Kidney glomerular epithelial cell (primary cell): Measurements from ENCODE around the gene PIGR.

Source experiments
- DNase-seq: peaks from one replicate; lab custom pipeline; 2025; lab: John Stamatoyannopoulos, UW

The PIGR gene

DNA sequence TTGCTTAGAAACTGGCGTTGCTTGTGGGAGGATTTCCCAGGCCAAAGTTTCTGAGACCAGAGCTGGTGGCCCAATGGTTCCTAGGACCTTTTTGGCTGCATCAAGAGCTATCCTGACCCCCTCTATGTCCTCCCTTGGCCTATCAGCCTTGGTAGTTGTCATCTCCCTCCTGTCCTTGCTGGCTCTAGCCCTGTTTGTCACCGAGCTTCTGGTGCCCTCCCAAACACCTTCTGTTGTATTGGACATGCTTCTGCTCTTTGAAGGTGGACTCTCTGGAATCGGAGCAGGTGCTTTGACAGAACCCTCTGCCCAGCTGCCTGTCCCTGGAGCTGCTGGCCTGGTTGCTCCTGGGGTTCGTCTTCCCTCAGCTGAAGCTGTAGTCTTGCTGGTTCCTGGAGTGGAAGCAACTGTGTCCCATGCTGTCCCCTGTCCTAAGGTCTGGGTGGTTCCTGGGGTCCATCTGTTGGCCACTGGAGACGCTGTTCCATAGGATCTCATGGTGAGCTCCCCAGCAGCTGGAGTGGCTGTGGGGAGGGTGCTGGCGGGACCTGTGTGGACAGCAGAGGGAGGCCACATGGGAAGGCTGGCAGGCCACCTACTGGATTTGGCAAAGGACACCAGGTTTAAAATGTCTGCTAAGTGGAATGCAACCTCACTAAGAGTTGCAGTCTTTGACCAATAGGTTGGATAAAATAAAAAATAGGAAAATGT is 14.6 kb upstream of the PIGR start:
- no peak for DNase-seq

DNA sequence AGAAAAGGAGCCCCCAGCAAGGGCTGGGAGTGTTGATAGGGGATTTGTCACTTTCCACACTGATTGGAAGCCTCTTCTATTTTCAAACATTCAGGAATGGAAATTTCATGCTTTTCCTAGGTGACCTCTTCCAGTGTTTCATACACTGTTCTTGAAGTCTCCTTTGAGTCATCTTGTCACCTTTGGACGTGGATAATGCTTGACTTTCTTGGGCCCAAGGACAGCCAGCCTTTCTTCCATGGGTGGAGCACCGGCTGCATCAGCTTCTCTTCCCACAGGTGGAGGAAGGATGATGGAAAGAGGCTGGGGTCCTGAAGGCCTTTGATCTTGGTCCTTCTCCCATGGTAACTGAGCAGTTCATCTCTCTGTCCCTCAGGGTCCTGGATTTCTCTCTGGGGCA is 11.9 kb upstream of the PIGR start:
- no peak for DNase-seq

DNA sequence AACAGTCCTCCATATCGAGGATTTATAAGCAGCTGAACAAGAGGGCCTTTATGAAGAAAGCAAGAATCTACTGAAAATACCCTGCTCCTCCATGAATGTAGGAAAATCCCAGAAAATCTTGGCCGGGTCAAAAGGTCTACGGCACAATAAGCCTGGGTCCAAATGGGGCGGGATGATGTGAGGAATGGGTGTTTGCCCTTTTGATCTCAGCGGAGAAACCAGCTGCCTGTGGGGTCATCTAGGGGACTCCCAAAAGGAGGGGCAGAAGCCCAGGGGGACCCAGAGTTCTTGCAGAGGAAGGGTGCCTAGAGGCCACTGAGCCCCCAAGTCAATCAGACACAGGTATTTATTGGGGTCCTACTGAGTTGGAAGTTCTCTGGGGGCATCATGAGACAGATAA is 11.4 kb upstream of the PIGR start:
- no peak for DNase-seq

DNA sequence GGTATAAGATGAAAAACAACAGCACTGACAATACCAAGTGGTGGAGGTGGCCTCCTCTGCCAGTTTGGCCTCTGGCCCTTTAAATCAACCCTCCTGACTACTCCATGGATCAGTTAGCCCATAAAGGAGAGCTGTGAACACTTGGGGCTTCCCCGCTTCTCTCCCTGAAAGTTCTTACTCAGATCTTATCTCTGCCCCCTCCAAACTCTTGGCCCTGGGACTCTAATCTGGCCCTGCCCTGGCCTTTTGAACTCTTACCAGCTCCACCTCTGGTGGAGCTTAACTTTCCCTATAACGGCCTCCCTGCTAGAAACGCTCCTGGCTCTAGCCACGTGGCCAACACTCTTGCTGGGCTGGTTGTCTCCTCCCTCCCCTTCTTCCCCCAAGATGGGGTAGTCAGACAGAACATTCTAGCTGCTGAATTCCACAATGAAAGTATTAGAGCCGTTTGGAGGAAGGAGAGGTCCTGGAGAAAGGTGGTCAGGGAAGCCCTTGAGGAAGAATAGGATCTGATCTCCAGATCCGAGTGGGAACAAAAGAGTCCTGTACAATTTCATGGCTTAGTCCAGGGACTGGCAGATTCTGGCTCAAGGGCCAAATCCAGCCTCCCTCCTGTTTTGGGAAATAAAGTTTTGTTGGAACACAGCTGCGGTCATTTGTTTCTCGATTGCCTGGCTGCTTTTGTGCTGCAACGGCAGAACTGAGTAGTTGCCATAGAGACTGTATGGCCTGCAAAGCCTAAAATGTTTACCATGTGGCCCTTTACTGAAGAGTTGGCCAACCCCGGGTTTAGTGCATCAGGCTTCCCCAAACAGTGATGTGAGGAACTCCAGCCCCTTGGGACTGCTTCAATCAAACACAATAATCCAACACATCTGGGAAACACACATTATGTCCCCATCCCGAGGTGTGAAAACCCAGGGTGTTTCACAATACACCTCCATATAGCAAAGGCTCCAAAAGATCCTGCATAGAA is 9.5 kb upstream of the PIGR start:
- DNase-seq, result no peak

DNA sequence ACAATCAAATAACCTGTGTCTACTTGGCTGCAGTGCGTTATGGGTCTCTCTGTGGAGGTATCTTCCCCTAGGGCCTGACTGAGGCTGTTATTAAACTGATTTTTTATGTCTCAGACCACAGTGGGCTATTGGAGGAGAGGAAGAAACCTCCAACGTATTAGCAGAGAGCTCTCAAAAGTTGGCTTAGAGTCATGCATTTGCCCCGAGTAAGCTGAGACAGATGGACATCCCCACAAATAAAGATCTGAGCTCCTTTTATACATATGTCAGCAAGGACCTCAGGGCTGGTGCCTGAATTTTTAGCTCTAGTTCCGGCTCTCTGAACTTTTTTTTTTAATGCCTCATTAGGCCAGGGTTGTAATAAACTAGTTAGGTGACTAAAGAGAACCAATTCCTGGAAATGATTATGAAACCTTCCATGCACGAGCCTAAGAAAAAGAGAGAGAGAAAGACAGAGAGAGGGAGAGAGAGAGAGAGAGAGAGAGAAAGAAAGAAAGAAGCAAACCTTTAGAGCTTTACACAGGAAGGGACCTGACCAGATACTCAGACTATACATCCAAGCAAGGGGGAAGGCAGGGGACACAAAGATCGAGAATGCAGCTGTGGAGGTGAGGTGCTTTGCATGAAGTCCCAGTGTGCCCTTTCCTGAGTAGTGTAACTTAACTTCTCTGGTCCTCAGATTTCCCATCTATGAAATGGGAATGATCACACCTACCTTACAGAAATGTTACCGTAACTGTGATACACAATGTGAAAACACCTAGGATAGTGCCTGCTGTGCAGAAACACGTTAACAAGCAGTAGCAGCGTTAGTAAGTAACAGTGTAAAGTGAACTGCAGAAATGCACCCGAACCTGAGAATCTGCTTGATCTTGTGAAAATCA is 8.4 kb upstream of the PIGR start:
- DNase-seq, result peak; percentile 23

DNA sequence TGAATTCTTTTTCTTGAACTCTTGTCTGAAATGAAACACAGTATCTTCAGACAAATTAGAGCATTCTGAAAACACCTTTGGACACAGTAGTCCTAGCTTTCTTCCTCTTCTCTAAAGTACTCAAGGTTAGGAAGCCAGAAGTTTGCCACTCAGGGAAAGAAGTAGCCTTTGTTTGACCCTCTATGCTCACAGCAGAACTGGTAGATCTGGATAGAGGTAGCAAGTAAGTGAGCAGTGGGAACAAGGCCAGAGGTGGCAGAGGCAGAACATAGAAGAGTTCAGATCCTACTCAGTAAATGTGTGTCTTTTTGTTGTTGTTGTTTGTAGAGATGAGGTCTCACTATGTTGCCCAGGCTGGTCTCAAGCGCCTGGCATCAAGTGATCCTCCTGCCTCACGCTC is 7.4 kb upstream of the PIGR start:
- DNase-seq, result no peak

DNA sequence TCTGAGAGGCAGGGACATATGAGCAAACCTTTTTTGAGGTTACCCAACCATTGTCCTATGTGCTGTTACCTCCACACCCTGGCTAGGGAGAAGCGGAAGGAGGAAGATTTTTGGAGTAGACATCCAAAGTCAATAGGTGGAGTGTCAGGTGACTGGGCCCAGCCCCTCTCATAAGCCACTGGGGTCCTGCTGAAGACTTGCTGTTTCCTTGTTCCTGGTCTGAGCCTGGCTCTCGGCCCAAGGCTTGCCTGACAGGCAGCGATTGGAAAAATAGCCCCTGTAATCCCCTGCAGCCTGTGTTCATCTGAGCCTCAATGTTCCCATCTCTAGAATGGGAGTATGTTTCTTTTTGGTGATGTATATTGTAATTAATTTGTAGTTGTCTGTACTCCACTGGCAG is 6.9 kb upstream of the PIGR start:
- no peak for DNase-seq

DNA sequence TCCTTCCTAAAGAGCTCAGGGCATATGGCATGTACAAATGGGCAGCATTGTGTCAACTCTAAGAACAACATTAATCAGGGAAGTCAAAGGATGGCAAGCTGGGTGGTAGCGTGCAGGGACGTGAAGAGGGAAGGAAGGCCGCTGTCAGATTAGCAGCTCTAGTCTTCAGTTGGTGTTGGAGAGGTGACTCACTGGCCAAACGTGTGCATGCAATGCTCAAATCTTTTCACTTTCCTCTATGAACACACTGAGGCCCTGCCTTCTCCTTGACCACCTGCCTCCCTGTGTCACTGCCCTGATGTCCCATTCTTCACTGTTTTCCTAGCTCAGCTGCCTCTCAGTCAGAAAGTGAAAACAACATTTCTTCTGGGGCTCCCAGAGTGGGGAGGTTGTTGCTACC is 5.9 kb upstream of the PIGR start:
- DNase-seq, result peak; percentile 65

DNA sequence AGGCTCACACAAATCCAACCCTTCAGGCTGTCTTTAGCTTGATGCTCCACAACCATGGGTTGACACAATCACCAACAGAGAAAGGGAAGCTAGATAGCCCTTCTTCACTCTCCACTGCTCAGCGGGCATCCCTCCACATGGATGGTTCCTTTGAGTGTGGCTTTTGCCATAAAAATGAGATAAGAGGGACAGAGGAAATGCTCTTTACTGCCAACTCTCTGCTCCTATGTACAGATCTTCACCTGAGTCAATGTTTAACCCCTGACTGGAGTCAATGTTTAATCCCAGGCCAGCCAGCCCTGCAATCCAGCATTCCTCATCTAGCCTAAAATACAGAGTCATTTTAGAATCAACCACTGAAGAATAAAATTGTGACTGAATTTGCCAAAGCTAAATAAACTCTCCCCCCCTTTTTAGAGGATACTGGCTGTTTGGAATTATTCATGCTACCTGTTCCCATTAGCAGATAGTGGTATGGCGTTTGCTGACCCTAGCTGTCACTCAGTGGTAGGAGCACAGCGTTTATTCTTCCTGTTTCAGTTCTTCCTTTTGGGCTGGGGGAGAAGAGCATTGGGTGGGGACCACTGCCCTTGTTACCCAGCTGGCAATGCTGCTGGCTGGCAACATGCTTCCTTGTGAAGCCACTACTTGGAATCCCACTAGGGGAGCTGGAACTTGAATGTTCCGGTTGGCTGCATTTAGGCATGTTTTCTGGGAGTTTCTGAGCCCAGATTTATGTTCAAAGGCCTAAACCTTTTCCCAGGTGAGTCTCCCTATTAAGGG is 5.2 kb upstream of the PIGR start:
- peak; percentile 95 for DNase-seq

DNA sequence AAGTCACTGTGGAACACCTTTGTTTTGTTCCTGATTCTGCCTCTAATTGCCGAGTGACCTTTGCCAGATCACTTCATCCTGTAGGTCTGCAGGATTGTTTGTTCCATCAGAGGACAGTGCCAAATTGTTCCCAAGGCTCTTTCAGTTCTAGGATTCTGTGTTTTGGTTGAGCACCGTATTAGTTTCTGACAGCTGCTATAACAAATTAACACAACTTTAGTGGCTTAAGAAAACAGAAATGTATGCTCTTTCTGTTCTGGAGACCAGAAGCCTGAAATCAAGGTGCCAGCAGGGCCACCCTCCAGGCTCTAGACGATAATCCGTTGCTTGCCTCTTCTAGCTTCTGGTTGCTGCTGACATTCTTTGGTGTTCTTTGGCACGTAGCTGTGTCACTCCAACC is 3.4 kb upstream of the PIGR start:
- no peak for DNase-seq

DNA sequence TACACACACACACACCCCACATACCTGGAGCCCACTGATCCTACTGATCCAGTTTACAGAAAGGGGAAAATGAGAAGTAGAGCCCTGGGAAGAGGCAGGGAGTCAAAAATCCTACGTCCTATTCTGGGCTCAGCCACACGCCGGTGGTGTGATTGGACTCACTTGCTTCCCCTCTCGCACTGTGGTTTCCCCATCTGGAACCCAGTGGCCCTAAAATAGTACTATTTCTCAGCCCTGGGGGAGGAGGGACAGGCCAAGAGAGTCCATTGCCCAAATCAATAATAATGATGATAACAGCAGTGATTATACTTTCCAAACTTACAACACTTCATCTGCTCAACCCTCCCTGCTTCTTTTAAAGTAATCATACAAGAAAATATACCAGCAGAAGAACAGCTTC is 2.9 kb upstream of the PIGR start:
- no peak for DNase-seq

DNA sequence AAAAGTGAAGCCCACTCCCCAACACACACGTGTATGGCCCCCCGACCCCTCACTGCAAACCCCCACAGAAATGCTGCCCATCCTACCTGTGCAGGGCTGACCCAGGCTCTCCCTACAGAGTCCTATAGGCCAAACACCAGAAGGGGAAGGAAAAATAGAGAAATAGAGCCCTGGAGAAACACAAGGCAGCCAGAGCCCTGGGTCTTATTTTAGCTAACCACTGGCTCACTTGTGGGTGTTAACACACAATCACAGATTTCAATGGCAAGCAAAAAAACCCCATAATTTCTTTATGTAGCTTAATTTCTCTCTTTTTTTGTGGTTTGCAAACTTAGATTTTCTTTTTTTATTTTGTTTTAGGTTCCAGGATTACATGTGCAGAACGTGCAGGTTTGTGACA is 989 bp upstream of the PIGR start:
- no peak for DNase-seq

DNA sequence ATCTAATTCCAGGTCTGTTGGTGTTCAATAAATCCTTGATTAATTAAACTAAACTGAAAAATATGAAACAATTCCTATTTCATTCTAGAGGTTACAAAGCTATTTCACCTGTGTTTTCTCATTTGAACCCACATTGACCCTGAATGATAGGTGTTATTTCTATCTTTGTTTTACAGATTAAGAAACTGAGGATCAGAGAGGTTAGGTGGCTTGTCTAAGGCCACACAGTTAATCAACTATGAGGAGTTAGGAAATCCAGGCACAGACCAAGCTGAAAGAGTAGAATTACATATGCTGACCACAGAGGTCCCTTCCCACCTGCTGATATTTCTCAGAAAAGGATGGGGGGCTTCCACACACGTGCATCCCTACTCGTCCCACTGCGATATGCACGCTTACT is 487 bp downstream of the PIGR start:
- no peak for DNase-seq

DNA sequence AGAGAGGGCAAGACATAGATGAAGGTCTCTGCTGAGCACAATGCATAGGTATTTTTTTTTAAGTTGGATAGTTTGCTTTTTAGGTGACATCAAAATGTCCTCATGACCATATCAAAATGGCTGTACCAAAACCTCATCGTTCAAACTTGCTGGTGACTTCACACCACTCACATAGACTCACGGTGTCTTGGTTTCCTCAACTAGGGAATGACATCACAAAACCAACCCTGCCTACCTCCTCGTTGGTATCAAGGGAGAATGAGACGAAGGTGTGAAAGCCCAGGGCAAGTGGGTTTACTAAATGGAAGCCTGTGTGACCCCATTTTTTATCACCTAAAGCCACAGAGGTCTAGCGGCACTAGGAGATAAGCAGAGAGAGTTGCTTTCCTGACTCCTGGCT is 1.6 kb downstream of the PIGR start:
- no peak for DNase-seq

DNA sequence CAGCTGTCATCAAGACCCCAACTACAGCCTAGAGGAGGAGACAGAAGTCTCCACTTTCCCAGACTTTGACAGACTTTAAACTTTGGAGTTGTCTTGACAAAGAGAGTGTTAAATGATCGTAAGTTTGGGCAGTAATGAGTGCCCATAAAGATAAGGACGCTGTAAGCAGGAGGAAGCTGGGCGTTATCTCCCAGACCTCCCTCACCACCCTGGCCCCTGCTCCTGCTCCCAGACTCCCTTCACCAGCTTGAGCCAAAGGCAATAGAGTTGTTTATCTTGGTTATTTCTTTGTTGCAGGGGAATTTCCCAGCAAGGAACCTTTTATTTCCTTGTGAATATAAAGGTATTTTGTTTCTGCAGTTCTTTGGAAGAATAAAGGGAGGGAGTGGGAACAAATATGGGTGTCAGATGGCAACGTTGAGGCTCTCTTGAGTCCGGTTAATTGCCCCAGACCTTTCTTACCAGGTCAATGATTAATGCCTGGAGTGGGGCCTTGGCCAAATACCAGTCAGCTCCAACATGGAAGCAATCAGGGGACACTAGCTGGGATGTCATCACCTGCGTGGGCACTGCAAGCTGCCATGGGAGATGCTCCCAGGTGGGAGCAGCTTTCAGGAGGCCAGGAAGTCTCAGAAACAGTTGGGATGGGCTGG is 4.4 kb downstream of the PIGR start:
- DNase-seq, result peak; percentile 29

DNA sequence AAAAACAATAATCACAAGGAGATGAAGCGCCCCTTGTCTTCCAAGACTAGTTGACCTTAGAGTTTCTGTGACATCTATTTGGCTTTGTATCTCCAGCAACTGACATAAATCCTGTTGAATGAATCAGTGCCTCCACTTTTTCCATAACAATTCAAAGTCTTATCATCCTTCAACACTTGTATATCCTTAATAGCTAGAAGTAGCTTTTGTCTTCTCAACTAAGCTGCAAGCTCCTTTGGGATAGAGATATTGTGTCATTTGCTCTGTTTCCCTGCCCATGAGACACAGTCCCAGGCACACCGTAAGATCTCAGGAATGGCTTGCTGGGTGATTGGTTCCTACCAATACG is 5.7 kb downstream of the PIGR start:
- DNase-seq, result no peak

DNA sequence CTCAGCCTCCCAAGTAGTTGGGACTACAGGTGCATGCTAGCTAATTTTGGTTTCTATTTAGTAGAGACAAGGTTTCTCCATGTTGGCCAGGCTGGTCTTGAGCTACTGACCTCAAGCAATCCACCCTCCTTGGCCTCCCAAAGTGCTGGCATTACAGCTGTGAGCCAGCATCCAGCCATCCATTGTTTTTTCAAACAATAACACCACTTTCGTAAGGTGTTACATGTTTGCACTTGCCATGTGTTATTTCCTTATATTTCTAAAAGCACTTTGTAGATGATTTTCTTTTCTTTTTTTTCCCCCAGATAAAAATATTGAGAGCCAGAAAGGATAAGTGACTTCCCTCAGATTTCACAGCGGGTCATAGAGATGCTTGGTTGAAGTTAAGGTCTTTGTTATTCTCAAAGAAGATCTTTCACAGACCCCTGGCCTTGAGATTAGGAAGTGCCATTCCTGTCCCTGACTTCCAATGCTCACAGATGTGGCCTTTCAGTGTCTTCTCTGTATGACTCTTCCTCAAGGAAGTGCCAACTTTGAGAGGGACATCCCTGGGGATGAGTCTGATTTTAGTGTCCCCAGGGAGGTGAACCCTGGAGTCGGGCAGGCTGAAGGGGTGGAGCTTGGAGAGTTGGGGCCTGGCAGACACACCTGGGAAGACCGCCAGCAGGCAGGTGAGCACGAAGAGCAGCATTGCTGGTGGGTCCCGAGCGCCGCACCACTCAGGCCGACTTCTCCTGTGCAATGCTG is 6.3 kb downstream of the PIGR start:
- DNase-seq, result no peak

DNA sequence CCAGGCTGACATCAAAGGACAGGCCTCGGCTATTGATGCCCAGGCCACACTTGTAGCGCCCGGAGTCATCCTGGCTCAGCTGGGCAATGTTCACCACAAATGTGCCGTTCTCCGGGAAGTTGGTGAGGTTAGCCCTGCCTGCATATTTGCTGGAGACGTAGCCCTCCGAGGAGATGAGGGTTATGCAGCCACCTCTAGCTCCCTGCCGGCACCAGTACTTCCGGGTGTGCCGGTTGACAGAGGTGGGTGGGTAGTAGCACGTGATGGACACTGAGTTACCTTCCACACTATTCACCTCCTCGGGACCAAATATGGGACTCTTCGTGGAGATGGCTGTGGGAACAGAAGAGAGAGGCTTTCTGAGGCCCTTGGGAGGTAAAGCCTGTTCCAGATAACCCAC is 7.1 kb downstream of the PIGR start:
- no peak for DNase-seq

DNA sequence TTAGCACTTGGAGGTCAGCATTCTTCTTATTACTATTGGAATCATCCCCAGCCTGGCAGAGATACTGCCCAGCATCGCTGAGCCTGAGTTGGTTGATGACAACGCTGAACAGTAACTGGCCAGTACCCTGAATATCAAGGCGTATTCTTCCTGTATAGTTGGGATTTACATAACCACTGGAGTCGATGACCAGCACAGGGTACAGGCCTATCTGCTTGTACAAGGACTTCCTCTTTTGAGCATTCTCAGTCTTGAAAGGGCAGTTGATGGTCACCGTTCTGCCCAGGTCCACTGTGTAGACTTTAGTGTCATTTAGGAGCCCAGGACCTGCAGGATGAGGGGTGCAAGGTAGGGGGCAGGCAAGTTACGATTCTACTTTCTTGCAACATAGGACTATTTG is 8.8 kb downstream of the PIGR start:
- DNase-seq, result no peak

DNA sequence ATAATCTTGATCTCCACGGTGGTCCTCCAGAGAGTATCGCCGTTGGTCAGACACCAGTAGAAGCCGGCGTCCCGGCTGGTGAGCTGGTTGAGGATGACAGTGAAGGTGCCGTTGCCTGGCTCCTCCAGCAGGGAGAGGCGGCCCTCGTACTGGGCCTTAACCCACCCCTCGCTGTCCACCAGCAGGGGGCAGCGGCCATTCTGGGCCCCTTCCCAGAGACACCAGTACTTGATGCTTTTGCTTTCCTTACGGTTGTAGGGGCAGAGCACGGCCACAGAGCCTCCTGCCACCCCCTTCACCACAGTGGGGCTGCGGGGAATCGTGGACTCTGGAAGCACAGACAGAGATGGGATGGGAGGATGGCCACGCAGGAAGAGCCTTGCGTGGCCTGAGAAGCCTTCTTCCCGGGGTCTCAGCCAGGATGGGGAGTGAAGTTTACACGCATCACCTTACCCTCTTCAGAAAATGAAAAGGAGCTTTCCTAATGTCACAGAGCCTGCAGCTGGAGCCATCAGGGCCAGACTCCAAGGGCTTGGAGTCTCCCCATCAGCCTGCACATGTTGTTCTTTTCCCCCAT is 10.7 kb downstream of the PIGR start:
- DNase-seq, result no peak
